Measurements from ENCODE around the gene STARD6.
"Not testable (repeated sequence)": the region's sequence is repeated elsewhere in the genome, so short reads cannot be mapped to it uniquely, and the experiment has no call there.

STARD6 gene

DNA sequence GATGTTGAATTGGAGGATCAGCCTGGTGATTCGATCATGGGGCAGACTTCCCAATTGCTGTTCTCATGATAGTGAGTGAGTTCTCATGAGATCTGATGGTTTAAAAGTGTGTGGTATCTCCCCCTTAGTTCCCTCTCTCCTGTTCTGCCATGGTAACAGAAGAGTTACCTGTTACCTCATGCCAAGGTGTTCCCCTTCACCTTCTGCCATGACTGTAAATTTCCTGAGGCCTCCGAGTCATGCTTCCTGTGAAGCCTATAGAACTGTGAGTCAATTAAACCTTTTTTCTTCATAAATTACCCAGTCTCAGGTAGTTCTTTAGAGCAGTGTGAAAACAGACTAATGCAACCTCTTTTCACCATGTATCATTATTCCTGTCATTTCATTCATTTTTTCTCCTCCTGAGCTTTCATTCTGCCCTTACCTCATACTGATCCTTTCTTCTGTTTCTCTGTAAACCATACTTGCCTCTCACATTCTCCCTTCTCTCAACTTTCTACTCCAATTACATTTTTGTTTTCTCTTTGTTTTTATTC lies 22.0 kb downstream of the STARD6 start:
- DNase-seq: peak; percentile 23

DNA sequence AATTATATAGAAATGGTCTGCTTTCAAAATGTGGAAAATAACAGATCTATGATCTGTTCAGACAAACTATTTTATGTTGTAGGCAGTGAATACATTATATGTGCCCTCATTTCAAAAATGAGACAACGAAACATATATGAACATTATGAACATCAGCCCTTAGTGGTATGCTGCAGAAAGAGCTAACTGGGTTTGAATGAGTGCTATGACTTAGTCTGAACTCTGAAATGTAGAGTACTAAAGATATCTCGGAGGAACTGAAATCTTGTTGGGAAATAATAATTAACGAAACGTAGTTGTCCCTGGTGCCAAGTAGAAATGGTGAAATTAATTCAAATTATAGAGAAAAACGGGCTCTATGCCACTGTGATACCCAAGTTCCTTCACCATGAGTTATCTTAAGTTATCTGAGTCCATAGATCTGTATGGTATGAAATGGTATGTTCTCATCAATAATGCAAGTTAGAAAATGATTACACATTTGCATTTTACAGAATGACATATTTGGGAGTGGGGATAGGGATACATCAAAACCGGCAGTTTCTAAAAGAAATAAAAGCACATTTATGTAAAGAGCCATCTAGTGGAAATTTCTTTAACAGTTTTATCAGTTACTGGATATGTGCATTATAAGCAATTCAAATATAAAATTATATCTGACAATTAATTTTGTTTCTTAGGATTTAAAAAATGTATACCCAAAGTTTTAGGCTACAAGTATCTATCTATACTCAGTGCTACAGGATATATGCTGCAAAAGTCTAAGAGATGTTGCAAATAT lies 26.7 kb downstream of the STARD6 start:
- DNase-seq: peak; percentile 12

DNA sequence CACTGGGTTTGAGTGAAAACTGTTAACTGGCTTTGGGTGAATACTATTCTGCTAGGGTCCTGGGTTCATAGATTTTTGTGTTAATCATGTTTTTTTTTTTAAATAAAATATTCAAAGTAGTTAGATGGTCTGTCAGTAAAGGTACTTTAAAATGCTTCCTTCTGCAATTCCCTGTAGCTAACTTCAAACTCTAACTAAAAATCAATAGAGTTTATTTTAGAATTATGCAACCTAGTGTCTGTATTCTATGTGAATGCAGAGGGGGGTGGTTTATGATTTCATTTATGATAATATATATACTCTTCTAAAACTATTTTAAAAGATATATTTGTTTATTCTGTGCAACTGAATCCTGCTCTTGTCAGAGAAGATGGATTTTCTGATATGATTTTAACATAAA lies 27.9 kb downstream of the STARD6 start:
- no peak for DNase-seq

DNA sequence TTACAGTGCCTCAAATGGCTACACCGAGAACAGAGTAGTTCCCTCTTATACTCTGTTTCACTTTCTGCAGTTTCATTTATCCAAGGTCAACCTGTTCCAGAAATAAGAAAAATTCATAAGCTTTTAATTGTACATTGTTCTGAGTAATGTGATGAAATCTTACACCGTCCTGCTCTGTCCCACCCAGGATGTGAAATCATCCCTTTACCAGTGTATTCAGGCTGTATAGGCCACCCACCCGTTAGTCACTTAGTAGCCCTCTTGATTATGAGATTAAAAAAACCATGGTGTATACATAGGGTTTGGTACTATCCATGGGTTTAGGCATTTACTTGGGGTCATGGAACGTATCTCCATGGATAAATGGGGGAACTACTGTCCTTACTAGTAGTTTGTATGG lies 29.8 kb downstream of the STARD6 start:
- DNase-seq: no peak

DNA sequence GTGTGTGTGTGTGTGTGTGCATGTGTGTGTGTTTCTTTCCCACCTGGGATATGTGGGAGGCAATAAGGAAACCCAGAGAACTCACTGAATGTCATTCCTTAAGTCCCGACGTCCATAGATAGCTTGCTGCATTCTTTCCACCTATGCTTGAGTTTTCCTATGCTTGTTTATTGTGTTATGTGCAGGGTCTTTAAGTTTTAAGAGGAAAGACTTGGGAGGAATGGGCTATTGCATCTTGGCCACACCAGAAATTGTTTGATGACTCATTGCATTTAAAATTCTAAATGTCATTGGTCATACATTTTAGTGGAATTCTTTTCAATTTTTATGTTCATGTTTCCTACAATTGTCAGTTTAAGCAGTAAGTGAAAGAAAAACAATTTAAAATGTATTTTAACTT lies 33.7 kb downstream of the STARD6 start:
- DNase-seq: no peak

DNA sequence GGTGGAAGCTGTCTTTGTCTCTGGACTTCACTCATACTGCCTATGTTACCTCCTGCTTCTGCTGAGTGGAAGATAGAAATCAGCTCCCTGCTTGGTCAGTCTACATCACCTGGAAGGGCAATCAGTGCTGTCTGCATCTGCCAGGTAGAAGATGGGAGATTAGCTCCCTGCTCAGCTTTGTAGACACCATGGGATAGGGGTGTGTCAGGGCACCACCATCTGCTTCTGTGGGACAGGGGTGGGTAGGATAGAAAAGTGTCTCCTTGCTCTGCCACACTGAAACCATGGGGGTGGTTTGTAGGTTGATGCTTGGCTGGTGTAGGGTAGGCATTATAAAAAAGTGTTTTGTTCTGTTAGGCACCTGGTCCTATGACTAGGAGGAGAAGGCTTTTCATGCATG lies 34.1 kb downstream of the STARD6 start:
- no peak for DNase-seq

DNA sequence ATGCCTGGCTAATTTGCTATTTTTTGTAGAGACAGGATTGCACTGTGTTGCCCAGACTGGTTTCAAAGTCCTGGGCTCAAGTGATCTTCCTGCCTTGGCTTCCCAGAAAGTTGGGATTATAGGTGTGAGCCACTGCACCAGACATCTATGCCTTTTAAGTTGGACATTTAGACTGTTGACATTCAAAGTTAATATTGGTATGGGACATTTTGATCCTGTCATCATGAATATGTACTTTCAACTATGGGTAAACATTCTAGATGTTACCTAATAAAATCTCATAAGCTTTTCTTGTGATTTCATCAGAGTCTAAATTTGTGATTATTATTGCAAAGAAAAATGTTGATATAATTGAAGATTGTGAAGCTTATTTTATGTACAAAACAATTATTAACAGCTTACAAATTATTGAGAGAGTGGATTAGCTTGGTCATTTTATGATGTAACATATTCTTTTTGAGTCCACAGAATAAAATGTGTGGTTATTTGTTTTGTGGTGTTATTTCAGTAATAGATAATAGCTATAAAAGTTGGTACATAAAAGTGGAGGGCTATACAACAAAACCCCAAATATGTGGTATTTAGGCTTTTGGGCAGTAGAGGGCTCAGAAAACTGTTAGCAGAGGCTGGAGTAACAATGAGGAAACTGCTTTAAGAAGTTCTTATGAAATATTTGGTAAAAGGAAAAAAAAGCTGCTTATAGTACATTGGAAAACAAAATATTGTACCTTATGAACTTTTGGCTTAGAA lies 41.4 kb downstream of the STARD6 start:
- DNase-seq: no peak

DNA sequence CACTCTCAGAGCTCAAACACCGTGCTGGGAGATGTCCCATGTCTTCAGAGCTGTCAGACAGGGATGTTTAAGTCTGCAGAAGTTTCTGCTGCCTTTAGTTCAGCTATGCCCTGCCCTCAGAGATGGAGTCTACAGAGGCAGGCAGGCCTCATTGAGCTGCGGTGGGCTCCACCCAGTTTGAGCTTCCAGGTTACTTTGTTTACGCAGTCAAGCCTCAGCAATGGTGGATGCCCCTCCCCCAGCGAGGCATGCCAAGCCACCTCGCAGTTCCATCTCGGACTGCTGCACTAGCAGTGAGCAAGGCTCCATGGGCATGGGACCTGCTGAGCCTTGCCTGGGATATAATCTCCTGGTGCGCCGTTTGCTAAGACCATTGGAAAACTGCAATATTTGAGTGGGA lies 48.1 kb downstream of the STARD6 start:
- DNase-seq: not testable (repeated sequence)

DNA sequence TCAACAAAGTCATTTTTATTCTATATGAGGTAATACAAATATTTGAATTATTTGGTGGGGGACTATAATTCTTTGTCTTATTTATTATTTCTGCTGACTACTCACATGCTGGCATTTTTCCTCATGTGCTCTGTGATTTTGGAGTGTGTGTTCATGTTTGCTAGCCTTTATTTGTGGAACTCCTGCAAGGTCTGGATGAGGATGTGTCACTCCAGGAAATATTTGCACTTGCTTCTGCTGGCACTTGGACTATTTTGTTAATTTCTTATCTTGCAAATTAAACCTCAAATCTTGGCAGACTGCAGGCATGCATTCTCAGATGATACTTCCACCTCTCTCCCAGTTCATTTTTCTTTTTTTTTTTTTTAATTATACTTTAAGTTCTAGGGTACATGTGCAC lies 54.2 kb downstream of the STARD6 start:
- peak; percentile 55 for DNase-seq

DNA sequence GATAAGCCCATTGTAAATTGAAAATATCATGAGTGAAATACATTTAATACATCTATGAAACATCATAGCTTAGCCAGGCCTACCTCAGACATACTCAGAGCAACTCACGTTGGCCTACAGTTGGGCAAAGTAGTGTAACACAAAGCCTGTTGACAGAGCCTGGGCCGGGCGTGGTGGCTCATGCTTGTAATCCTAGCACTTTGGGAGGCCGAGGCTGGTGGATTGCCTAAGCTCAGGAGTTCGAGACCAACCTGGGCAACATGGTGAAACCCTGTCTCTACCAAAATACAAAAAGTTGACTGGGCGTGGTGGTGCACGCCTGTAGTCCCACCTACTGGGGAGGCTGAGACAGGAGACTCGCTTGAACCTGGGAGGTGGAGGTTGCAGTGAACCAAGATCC lies 58.7 kb downstream of the STARD6 start:
- not testable (repeated sequence) for DNase-seq

DNA sequence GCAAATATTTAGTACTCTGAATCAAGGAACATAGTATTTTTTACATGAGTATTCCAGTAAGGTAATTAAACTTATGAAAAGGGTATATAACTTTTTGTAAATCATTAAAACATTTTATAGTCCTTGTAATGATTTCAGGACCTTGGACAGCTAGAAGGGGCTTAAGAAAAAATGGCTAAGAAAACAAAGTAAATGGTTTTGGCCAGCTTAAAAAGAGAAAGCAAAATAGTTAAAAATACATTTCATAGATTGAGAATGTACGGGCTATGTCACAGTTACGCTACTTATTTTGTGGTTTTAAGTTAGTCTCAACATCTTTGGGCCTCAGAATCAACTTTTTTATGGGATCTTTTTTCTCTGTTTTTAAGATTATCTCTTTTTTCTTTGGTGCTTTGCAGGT lies 61.6 kb downstream of the STARD6 start:
- no peak for DNase-seq

DNA sequence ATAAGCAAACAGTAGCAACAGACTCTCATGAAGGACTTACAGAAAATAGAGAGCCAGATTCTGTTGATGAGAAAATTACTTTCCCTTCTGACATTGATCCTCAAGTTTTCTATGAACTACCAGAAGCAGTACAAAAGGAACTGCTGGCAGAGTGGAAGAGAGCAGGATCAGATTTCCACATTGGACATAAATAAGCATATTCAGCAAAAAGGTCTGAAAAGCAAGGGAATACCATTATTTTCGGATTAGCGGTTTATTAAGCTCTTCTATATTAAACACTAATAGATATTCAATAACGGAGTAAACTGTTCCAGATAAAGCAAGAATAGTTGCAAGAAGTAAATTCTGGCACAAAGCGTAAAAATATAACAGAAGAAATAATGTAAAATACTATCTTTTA lies 63.4 kb downstream of the STARD6 start:
- DNase-seq: no peak

DNA sequence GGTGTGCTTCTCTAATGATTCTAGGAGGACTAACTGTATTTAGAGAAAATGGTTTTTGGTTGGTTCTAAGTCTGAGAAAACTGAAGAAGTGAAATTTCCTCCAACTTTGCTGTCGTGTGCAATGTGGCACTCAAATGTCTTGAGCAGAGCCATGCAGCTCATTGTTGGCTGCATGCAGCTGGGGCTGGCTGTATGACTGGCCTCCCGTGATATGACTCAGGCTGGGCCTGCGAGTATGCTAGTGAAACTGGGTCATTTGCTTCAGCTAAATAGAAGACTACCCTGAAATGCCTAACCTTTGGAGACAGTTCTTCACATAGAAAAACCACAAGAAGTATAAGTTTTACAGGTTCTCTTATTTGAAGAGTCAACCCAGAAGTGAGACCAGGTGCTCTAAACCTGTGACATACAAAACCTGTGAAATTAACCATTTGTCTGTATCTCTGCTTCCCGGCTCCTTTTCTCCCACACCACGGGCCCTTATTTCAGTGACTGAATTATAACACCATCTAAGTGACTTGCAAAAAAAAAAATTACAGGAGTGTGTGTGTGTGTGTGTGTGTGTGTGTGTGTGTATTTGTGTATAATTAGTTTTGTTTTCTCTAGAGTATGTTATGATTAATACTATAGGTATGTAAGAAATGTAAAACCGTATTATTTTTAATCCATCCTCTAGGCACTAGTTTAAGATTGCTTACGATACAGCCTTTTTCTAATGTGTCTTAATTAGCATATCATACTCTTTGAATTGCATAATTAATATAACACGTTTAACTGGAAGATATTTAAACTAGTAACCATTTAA lies 72.5 kb downstream of the STARD6 start:
- peak; percentile 32 for DNase-seq

DNA sequence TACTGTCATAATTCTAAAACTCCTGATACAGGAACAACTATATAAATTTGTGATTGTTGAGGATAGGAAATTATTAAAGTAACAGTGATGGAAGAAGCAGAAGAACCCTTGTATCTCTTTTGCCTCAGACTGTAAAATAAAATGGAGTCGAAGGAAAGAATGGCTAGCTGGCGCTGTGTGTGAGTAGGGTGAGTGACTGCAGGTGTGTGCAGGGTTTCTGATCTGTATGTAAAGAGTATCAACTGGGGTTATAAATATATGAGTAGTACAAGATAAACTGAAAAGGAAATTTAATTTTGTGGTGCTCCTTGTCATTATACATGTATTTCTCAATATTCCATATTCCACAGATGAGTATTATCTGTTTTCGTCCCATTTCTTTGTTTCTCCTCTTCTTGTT lies 73.1 kb downstream of the STARD6 start:
- DNase-seq: no peak

DNA sequence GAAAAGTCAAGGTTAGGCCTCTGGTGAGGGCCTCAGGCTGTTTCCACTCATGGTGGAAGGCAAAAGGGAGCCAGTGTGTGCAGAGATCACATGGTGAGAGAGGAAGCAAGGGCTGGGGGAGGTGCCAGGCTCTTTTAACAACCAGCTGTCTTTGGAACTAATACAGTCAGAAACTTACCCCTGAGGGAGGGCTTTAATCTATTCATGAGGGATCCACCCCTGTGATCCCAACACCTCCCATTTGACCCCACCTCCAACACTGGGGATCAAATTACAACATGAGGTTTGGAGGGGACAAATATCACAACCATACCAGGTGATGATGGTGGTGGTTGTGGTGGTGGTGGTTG lies 77.5 kb downstream of the STARD6 start:
- peak; percentile 94 for DNase-seq

DNA sequence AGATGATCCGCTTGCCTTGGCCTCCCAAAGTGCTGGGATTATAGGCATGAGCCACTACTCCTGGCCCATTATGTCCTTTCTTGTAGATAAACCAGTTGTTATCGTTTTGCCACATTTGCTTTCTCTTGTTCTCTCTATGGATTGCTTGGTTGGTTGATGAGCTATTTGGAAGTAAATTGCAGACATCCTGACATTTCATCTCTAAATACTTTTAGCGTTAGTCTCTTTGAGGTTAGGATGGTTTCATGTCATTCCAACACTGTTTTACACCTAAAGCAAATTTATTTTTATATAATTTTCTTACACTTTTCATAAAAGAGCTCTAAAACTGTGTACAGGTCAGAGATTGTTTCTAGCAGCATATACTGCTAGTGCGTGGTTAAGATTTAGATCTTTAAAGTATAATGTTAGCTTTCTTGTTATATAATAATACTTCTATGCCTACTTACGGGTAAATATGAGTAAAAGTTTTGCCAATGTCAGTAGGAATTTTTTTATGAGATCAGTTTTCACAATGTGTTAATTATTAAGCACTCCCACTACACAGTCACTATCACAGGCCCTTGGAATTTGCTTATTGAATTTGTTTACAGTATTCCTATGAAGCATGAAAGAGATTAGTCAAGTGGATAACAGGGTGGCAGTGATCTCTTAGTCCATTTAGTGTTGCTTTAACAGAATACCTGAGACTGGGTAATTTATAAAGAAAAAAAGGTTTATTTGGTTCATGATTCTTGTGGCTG lies 78.0 kb downstream of the STARD6 start:
- DNase-seq: peak; percentile 94

DNA sequence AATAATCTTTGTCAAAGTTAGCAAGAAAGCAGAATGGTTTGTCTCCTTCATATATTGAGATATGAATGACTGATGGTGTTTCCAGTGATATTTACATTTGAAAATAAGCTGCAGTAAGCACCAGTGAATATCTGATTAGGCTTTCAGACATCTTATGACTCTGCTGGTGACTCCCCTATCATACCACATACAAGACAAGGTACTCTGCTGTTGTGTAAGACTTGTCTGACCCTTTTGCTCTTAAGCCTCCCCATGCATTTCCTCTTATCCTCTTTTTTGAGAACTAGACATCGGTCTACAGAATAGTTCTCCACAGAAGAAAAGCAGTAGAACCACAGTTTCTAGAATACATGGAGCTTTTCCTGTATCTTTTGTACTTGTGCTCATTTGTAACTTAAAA lies 79.0 kb downstream of the STARD6 start:
- no peak for DNase-seq

DNA sequence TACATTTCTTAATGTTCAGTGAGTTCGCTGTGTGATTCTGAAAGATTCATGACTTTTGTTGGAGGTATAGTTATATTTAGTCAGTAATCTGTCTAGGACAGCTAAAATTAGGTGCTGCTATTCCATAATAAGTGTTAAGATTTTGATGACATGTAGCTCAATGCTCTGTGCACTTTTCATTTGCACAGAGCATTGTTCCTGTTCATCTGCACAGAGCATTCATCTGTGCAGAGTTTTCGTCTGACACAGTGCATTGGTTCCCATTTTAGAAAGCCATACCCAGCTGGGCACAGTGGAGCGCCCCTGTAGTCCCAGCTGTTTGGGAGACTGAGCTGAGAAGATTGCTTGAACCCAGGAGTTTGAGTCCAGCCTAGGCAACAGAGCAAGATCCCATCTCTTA lies 79.8 kb downstream of the STARD6 start:
- DNase-seq: no peak

All from DMS53 (cell line).